Suprapubic skin (tissue), 4 donors: ENCODE measurements around the gene CEP350. TPM values are rescaled to one million over a fixed set of nuclear protein-coding genes. Genes with fewer than 3 reads are reported as not detected.

ENCODE experiments used
- DNase-seq, 2 donors: peaks; one replicate each; pipeline ENCODE4 v3.0.0-alpha.2; 2019; ENCODE audit warnings: low spot score in 2 of 2
- H3K27ac ChIP-seq: fragments of 200-600 bp; sonication (generic); one replicate; pipeline ENCODE4 v1.5.1; 2019
- H3K27me3 ChIP-seq: fragments of 200-600 bp; sonication (generic); one replicate; pipeline ENCODE4 v1.5.1; 2019
- H3K36me3 ChIP-seq: fragments of 200-600 bp; sonication (generic); one replicate; pipeline ENCODE4 v1.5.1; 2019
- H3K4me1 ChIP-seq: fragments of 200-600 bp; sonication (generic); one replicate; pipeline ENCODE4 v1.5.1; 2019
- H3K4me3 ChIP-seq: fragments of 200-600 bp; sonication (generic); one replicate; pipeline ENCODE4 v1.5.1; 2019; ENCODE audit warnings: mild to moderate bottlenecking
- H3K9me3 ChIP-seq: fragments of 200-600 bp; sonication (generic); one replicate; pipeline ENCODE4 v1.5.1; 2019
- CTCF ChIP-seq, 2 donors: fragments of 200-600 bp in 1 of 2; fragments of 450-650 bp in 1 of 2; sonication (generic) in 1 of 2; IDR thresholded peaks; one replicate each; pipeline ENCODE4 v1.5.1; 2016 to 2019; ENCODE audit warnings: antibody characterized with exemption in 2 of 2, mild to moderate bottlenecking in 1 of 2, moderate library complexity in 1 of 2
- EP300 ChIP-seq: sonication (generic); formaldehyde crosslinking; IDR thresholded peaks from one replicate; pipeline ENCODE4 v1.6.1; 2017; ENCODE audit warnings: antibody characterized with exemption
- POLR2A ChIP-seq, 2 donors: fragments of 450-650 bp; IDR thresholded peaks; one replicate each; pipeline ENCODE4 v1.6.1; 2017; ENCODE audit warnings: antibody characterized with exemption in 2 of 2, mild to moderate bottlenecking in 2 of 2, moderate library complexity in 2 of 2
- POLR2AphosphoS5 ChIP-seq, 3 donors: sonication (generic); formaldehyde crosslinking; IDR thresholded peaks; one replicate each; pipeline ENCODE4 v1.6.1; 2017; ENCODE audit warnings: antibody characterized with exemption in 3 of 3
- WGBS: methylation state at CpG from one replicate; pipeline ENCODE4 v1.1.5; 2018; 5-methylcytosine and 5-hydroxymethylcytosine counted together
- total RNA-seq, 4 donors: library from RNA; depleted of rRNA; stranded (reverse); fragments of >200 nt; gene quantifications; one replicate each; pipeline ENCODE4 v1.1.0, GENCODE V29; 2016

CEP350 gene
- total RNA-seq, result 10 to 100 TPM; 60.5 to 90.2 (median 68.4) TPM

GRCh38 chr1:179954493-179955286 lies at the start of gene CEP350:
CEP350 (plus strand) TSS chr1:179954810; CDS start chr1:179986182, 31,372 bp downstream.
- H3K27me3 ChIP-seq, result no peaks in the 10 kb centered on the region
- H3K4me3 ChIP-seq, result peak within 1 kb of the TSS; percentile 99
- H3K4me1 ChIP-seq, result peaks cover 41% of the 10 kb centered on the region
- no peak for TF ChIP-seq EP300
- TF ChIP-seq CTCF (IDR thresholded peaks at IDR 0.05), result no peak
- peak; percentile 19 to 97 (median 89) for TF ChIP-seq POLR2AphosphoS5 (IDR thresholded peaks at IDR 0.05)
- TF ChIP-seq POLR2A (IDR thresholded peaks at IDR 0.05), result peak in 1 of 2 donors; percentile 92
- DNase-seq, result peak; percentile 97 to 98
- no peaks in the 10 kb centered on the region for H3K36me3 ChIP-seq
- WGBS, result under 1% methylated on average over 15 of the region's 72 CpGs
- no peaks in the 10 kb centered on the region for H3K9me3 ChIP-seq
- H3K27ac ChIP-seq, result peak within 1 kb of the TSS; percentile 98

- no peaks in the 10 kb centered on the region for H3K4me1 ChIP-seq
- H3K9me3 ChIP-seq, result no peaks in the 10 kb centered on the region
- H3K4me3 ChIP-seq, result no peak overlapping the region
- no peak for DNase-seq
- no peaks in the 10 kb centered on the region for H3K27me3 ChIP-seq
- 69% methylated on average over 1 of the region's 1 CpG for WGBS
- peaks cover 81% of the 10 kb centered on the region for H3K36me3 ChIP-seq
- no peak overlapping the region for H3K27ac ChIP-seq
- TF ChIP-seq EP300 (no peak), POLR2A (IDR thresholded peaks at IDR 0.05) (no peak)
Measured at GRCh38 chr1:179910934-179911333, 43.7 kb upstream of the CEP350 start.

- no peaks in the 10 kb centered on the region for H3K4me1 ChIP-seq
- 94% methylated on average over 3 of the region's 3 CpGs for WGBS
- peaks cover 87% of the 10 kb centered on the region for H3K36me3 ChIP-seq
- no peak overlapping the region for H3K4me3 ChIP-seq
- H3K27ac ChIP-seq, result no peak overlapping the region
- no peaks in the 10 kb centered on the region for H3K27me3 ChIP-seq
- no peak for TF ChIP-seq POLR2A (IDR thresholded peaks at IDR 0.05)
- TF ChIP-seq EP300, result no peak
- no peak for TF ChIP-seq CTCF (IDR thresholded peaks at IDR 0.05)
- no peak for TF ChIP-seq POLR2AphosphoS5 (IDR thresholded peaks at IDR 0.05)
- no peak for DNase-seq
- H3K9me3 ChIP-seq, result no peaks in the 10 kb centered on the region
Measured at GRCh38 chr1:179911812-179912211, 42.8 kb upstream of the CEP350 start.

DNA sequence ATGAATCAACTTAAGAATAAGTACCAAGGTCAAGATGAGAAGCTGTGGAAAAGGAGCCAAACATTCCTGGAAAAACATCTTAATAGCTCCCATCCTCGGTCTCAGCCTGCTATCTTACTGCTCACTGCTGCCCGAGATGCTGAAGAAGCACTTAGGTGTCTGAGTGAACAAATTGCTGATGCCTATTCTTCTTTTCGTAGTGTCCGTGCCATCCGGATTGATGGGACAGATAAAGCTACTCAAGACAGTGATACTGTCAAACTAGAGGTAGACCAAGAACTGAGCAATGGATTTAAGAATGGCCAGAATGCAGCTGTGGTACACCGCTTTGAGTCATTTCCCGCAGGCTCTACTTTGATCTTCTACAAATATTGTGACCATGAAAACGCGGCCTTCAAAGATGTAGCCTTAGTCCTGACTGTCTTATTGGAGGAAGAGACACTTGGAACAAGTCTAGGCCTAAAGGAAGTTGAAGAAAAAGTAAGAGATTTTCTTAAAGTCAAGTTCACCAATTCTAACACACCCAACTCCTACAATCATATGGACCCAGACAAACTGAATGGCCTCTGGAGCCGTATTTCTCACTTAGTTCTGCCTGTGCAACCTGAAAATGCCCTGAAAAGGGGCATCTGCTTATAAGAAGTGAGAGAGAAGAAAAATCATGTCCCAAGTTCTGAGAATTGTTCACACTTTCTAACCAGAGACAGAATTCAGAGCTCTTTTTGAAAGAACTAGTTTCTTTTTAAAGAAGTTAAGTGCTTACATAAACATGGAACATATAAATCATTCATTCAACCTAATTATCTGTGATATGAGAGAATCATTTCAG lies 36.8 kb upstream of the CEP350 start:
- H3K27me3 ChIP-seq, result no peaks in the 10 kb centered on the region
- H3K4me1 ChIP-seq, result no peaks in the 10 kb centered on the region
- no peak overlapping the region for H3K4me3 ChIP-seq
- no peak for DNase-seq
- WGBS, result 80% methylated on average over 10 of the region's 10 CpGs
- no peak for TF ChIP-seq POLR2A (IDR thresholded peaks at IDR 0.05)
- TF ChIP-seq EP300, result no peak
- TF ChIP-seq POLR2AphosphoS5 (IDR thresholded peaks at IDR 0.05), result no peak
- TF ChIP-seq CTCF (IDR thresholded peaks at IDR 0.05), result no peak
- no peaks in the 10 kb centered on the region for H3K9me3 ChIP-seq
- H3K36me3 ChIP-seq, result peaks cover 65% of the 10 kb centered on the region
- no peak overlapping the region for H3K27ac ChIP-seq

- H3K9me3 ChIP-seq, result no peaks in the 10 kb centered on the region
- no peaks in the 10 kb centered on the region for H3K4me1 ChIP-seq
- no peaks in the 10 kb centered on the region for H3K27me3 ChIP-seq
- WGBS, result 77% methylated on average over 1 of the region's 1 CpG
- peaks cover 28% of the 10 kb centered on the region for H3K36me3 ChIP-seq
- H3K4me3 ChIP-seq, result no peak overlapping the region
- TF ChIP-seq CTCF (IDR thresholded peaks at IDR 0.05) (no peak), EP300 (no peak), POLR2AphosphoS5 (IDR thresholded peaks at IDR 0.05) (no peak), POLR2A (IDR thresholded peaks at IDR 0.05) (no peak)
- no peak for DNase-seq
- H3K27ac ChIP-seq, result no peak overlapping the region
Measured at GRCh38 chr1:179921472-179921871, 33.1 kb upstream of the CEP350 start.
